Measurements from ENCODE around the gene DENND4A. TPM values are rescaled to one million over a fixed set of nuclear protein-coding genes. Genes with fewer than 3 reads are reported as not detected.

DENND4A gene
- total and polyA plus RNA-seq, 10 of the 15 experiments (the other 5 are each of a cell fraction or from before 2014, with no cell fraction given): 14.2 to 81.8 (median 34.1) TPM

DNA sequence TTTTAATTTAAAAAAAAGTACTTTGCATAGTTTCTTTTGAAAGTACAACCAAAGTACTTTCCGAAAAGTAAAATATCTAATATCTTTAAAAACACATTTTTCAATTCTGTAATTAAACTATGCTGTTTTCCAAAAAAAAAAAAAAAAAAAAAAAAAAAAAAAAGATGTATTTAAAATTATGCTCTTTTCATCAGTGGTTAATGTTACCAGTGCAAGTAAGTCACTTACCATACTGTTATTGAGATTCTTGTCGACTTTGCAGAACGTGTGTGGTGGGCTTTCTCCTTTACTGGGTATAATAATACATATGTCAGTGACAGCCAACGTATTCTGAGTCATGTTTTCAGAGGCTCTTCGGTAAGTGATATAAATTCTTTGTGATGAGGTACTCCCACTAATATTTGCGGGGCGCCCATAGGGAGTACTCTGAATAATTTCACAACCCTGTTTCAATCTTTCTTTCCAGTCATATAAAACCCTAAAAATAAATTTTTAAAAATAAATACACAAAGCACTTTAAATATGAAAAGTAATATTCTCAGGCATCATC lies 39.9 kb downstream of the DENND4A start:
- no peak for FAIRE-seq
- intact Hi-C loops (cut with micrococcal nuclease; ENCODE audit: unreplicated experiment): no loop called here
- peaks cover 2 to 23% of the 10 kb centered on the region in 2 experiments for H3K36me3 ChIP-seq (ENCODE audit: control insufficient read depth in 2 of 2, insufficient read depth in 2 of 2, low read length in 1 of 2)
- SMC1A ChIA-PET (ENCODE audit: uncharacterized antibody, unreplicated experiment): no interaction called here
- H3K9ac ChIP-seq (ENCODE audit: control insufficient read depth, insufficient read depth, low read length): no peak overlapping the region
- CTCF ChIA-PET: no interaction called here
- WGBS (ENCODE audit: insufficient coverage, insufficient replicate concordance, low lambda C conversion rate, missing lambda C conversion rate): 85% methylated on average over 7 of the region's 7 CpGs
- DNase-seq (ENCODE audit: low read depth, low spot score): no peak
- H3K4me1 ChIP-seq (ENCODE audit: control insufficient read depth, insufficient read depth, low read length): peaks cover 6% of the 10 kb centered on the region; the same call in 1 of the 2 replicates
- no TSS peak for BruUV-seq (replicated peaks)
- H3K4me2 ChIP-seq (ENCODE audit: control insufficient read depth, insufficient read depth): no peak overlapping the region
- TF ChIP-seq HDGF (IDR thresholded peaks at IDR 0.05) (no peak), KAT2A (conservative IDR thresholded peaks at IDR 0.05; ENCODE audit: control insufficient read depth, low read depth, low read length) (no peak), CHD2 (IDR thresholded peaks at IDR 0.05; ENCODE audit: borderline replicate concordance, low read depth, low read length) (no peak), SP1 (IDR thresholded peaks at IDR 0.05; ENCODE audit: low read depth, low read length) (no peak), TCF12 (IDR thresholded peaks at IDR 0.05; ENCODE audit: low read depth, low read length) (no peak), SUZ12 (IDR thresholded peaks at IDR 0.05; ENCODE audit: unreplicated experiment) (no peak), IRF3 (IDR thresholded peaks at IDR 0.05) (no peak), ATF2 (IDR thresholded peaks at IDR 0.05; ENCODE audit: low read length) (no peak), EGR1 (IDR thresholded peaks at IDR 0.05; ENCODE audit: borderline replicate concordance in 1 of 2, low read depth in 2 of 2, low read length in 2 of 2) (no peak), TBL1XR1 (IDR thresholded peaks at IDR 0.05; ENCODE audit: low read depth, low read length) (no peak), CREB1 (IDR thresholded peaks at IDR 0.05; ENCODE audit: low read depth) (no peak), E4F1 (IDR thresholded peaks at IDR 0.05; ENCODE audit: borderline replicate concordance, partially characterized antibody) (no peak), ZNF24 (IDR thresholded peaks at IDR 0.05) (no peak), CREM (IDR thresholded peaks at IDR 0.05; ENCODE audit: low read depth) (no peak)
- TF ChIP-seq, protein P1, sequence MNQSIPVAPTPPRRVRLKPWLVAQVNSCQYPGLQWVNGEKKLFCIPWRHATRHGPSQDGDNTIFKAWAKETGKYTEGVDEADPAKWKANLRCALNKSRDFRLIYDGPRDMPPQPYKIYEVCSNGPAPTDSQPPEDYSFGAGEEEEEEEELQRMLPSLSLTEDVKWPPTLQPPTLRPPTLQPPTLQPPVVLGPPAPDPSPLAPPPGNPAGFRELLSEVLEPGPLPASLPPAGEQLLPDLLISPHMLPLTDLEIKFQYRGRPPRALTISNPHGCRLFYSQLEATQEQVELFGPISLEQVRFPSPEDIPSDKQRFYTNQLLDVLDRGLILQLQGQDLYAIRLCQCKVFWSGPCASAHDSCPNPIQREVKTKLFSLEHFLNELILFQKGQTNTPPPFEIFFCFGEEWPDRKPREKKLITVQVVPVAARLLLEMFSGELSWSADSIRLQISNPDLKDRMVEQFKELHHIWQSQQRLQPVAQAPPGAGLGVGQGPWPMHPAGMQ (IDR thresholded peaks at IDR 0.05; ENCODE audit: borderline replicate concordance): no peak
- RAD21 ChIA-PET (ENCODE audit: unreplicated experiment): no interaction called here
- H4K20me1 ChIP-seq (ENCODE audit: control insufficient read depth, insufficient read depth): no peaks in the 10 kb centered on the region
- no peak for ATAC-seq
- H3K27ac ChIP-seq (ENCODE audit: control insufficient read depth, insufficient read depth): no peak overlapping the region
- in situ Hi-C loops (cut with MboI): no loop called here
- no peak overlapping the region for H2AFZ ChIP-seq (ENCODE audit: control insufficient read depth, low read depth, low read length)
- POLR2A ChIA-PET: no interaction called here
- H3K9me3 ChIP-seq (replicated peaks; ENCODE audit: control insufficient read depth, insufficient read depth, low read length): no peaks in the 10 kb centered on the region
- H3K79me2 ChIP-seq (ENCODE audit: control insufficient read depth, insufficient read depth, low read length): peaks cover 22% of the 10 kb centered on the region
- H3K27me3 ChIP-seq (replicated peaks in 1 of 2; ENCODE audit: control insufficient read depth in 2 of 2, insufficient read depth in 2 of 2, low read length in 1 of 2): no peaks in the 10 kb centered on the region
- no peak overlapping the region for H3K4me3 ChIP-seq

All from GM12878 (cell line).